Liver (tissue), 9 donors: ENCODE results near the gene APEX1. TPM values are rescaled to one million over a fixed set of nuclear protein-coding genes. Genes with fewer than 3 reads are reported as not detected.

ENCODE experiments used
- DNase-seq: peaks from one replicate; pipeline ENCODE4 v3.0.0-alpha.2; 2017; ENCODE audit warnings: low spot score
- H3K27ac ChIP-seq, 2 donors: one replicate each; pipeline ENCODE4 v1.7.0; 2013; ENCODE audit warnings: inconsistent platforms in 2 of 2, low read length in 2 of 2, control low read depth in 1 of 2, low read depth in 1 of 2, mild to moderate bottlenecking in 1 of 2
- H3K27me3 ChIP-seq, 4 donors: one replicate each; pipeline versions ENCODE4 v1.6.1 to v1.7.0; 2013; ENCODE audit warnings: low read length in 3 of 4, inconsistent platforms in 1 of 4, mild to moderate bottlenecking in 1 of 4, moderate library complexity in 1 of 4; ENCODE audit not compliant: control insufficient read depth in 4 of 4, insufficient read depth in 4 of 4
- H3K36me3 ChIP-seq, 4 donors: one replicate each; pipeline versions ENCODE4 v1.6.1 to v1.7.0; 2013; ENCODE audit warnings: low read length in 3 of 4, mild to moderate bottlenecking in 3 of 4, low read depth in 1 of 4, moderate library complexity in 1 of 4; ENCODE audit not compliant: control insufficient read depth in 4 of 4, insufficient read depth in 3 of 4
- H3K4me1 ChIP-seq, 4 donors: one replicate each; pipeline versions ENCODE4 v1.6.1 to v1.7.0; 2013; ENCODE audit warnings: low read length in 3 of 4, mild to moderate bottlenecking in 3 of 4, moderate library complexity in 1 of 4; ENCODE audit not compliant: control insufficient read depth in 4 of 4, insufficient read depth in 4 of 4
- H3K4me3 ChIP-seq, 3 donors: one replicate each; pipeline versions ENCODE4 v1.6.1 to v1.7.0; 2013; ENCODE audit warnings: low read length in 3 of 3, control low read depth in 1 of 3, low read depth in 1 of 3, mild to moderate bottlenecking in 1 of 3
- H3K9ac ChIP-seq, 2 donors: one replicate each; pipeline ENCODE4 v1.7.0; 2013; ENCODE audit warnings: low read length in 2 of 2, mild to moderate bottlenecking in 2 of 2, moderate library complexity in 2 of 2, control low read depth in 1 of 2, low read depth in 1 of 2
- H3K9me3 ChIP-seq, 4 donors: one replicate each; pipeline versions ENCODE4 v1.6.1 to v1.7.0; 2013; ENCODE audit warnings: low read length in 3 of 4; ENCODE audit not compliant: control insufficient read depth in 4 of 4
- CTCF ChIP-seq: fragments of 150-350 bp; IDR thresholded peaks from 2 replicates; pipeline ENCODE4 v1.5.1; 2017; ENCODE audit warnings: improper control_type of control experiment, low read depth, low read length; ENCODE audit not compliant: missing input control
- FOXA1 ChIP-seq: IDR thresholded peaks from 2 replicates; pipeline ENCODE4 v1.6.1; 2016; ENCODE audit warnings: antibody characterized with exemption
- FOXA2 ChIP-seq: IDR thresholded peaks from 2 replicates; pipeline ENCODE4 v1.6.1; 2016; ENCODE audit warnings: antibody characterized with exemption
- HNF4A ChIP-seq, 2 donors: conservative IDR thresholded peaks; 2 replicates each; pipeline ENCODE4 v1.6.1; 2016; ENCODE audit warnings: antibody characterized with exemption in 2 of 2, mild to moderate bottlenecking in 2 of 2
- JUND ChIP-seq, 2 donors: IDR thresholded peaks; 2 replicates each; pipeline ENCODE4 v1.6.1; 2016; ENCODE audit warnings: antibody characterized with exemption in 2 of 2
- NR2F2 ChIP-seq: IDR thresholded peaks from 2 replicates; pipeline ENCODE4 v1.6.1; 2016; ENCODE audit warnings: antibody characterized with exemption
- RAD21 ChIP-seq, 2 donors: IDR thresholded peaks; 2 replicates each; pipeline ENCODE4 v1.6.1; 2016; ENCODE audit warnings: antibody characterized with exemption in 2 of 2, mild to moderate bottlenecking in 2 of 2
- REST ChIP-seq: IDR thresholded peaks from 2 replicates; pipeline ENCODE4 v1.6.1; 2016; ENCODE audit warnings: antibody characterized with exemption, mild to moderate bottlenecking
- SP1 ChIP-seq: IDR thresholded peaks from 2 replicates; pipeline ENCODE4 v1.6.1; 2018; ENCODE audit warnings: antibody characterized with exemption, mild to moderate bottlenecking
- TAF1 ChIP-seq: conservative IDR thresholded peaks from 2 replicates; pipeline ENCODE4 v1.6.1; 2016; ENCODE audit warnings: antibody characterized with exemption, mild to moderate bottlenecking
- WGBS: extraction: QIAGEN DNeasy Blood & Tissue Kit; methylation state at CpG from one replicate; pipeline ENCODE4 v1.1.7; 2013; 5-methylcytosine and 5-hydroxymethylcytosine counted together
- polyA plus RNA-seq, 2 donors: library from polyadenylated mRNA; stranded (reverse) in 1 of 2; unstranded in 1 of 2; fragments of 200-250 nt in 1 of 2; fragments of >200 nt in 1 of 2; fragmentation: Nextera tagmentation in 1 of 2; extraction: Ambion mirVana in 1 of 2; gene quantifications; one replicate each; pipeline versions ENCODE4 v1.2.1 to v1.2.3, GENCODE V29; 2013 to 2015
- total RNA-seq, 2 donors: library from RNA; depleted of rRNA; stranded (reverse); fragments of >200 nt; gene quantifications; one replicate each; pipeline ENCODE4 v1.2.3, GENCODE V29; 2014
- TF ChIP-seq, protein P1 (sequence below): IDR thresholded peaks from 2 replicates; pipeline ENCODE4 v1.6.1; 2016; ENCODE audit warnings: antibody characterized with exemption
- TF ChIP-seq, protein P2 (sequence below): IDR thresholded peaks from 2 replicates; pipeline ENCODE4 v1.6.1; 2016; ENCODE audit warnings: antibody characterized with exemption
- donor health status: healthy.
- donor health status: healthy.
- donor health status: healthy.
- donor health status: healthy.
- donor health status: healthy.

APEX1 gene
- total and polyA plus RNA-seq, 4 donors, result 32.4 to 64.5 (median 46.7) TPM

- no peak overlapping the region for H3K9ac ChIP-seq
- H3K4me3 ChIP-seq, result no peak overlapping the region
- no peak for DNase-seq
- WGBS, result 96% methylated on average over 2 of the region's 2 CpGs
- peaks cover 3 to 35% (median 29%) of the 10 kb centered on the region in 4 donors for H3K36me3 ChIP-seq
- no peaks in the 10 kb centered on the region for H3K9me3 ChIP-seq
- H3K27ac ChIP-seq, result no peak overlapping the region
- peaks cover 0 to 12% (median 4%) of the 10 kb centered on the region in 4 donors for H3K4me1 ChIP-seq
- H3K27me3 ChIP-seq, result no peaks in the 10 kb centered on the region
- no peak for TF ChIP-seq NR2F2
These were observed 23.9 kb downstream of the APEX1 start for GRCh38 chr14:20478894-20479293.

DNA sequence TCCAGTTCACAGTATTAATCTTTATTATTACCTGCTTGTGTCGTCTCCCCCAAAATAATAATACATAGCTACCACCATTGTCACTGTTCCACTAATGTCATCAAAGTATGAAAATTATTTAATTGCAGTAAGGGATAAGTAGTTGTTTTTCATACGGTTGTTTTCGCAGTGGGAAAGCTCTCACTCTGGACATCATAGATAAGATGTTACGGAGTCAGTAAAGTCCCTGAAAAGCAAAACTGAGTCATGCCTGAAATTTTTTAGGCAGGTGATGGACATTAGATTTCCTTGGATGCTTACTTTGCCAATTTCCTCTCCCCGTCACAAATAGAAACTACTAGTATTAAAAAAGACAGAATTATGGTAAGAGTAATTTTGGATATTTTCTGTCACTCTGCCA lies 27.4 kb downstream of the APEX1 start:
- H3K36me3 ChIP-seq, result peaks cover 0 to 7% (median 3%) of the 10 kb centered on the region in 4 donors
- H3K9me3 ChIP-seq, result no peaks in the 10 kb centered on the region
- H3K4me3 ChIP-seq, result no peak overlapping the region
- WGBS, result 89% methylated on average over 5 of the region's 5 CpGs
- no peak for DNase-seq
- peaks cover 0 to 3% (median 1%) of the 10 kb centered on the region in 4 donors for H3K4me1 ChIP-seq
- no peak overlapping the region for H3K9ac ChIP-seq
- TF ChIP-seq FOXA2, result no peak
- no peak for TF ChIP-seq FOXA1
- H3K27ac ChIP-seq, result no peak overlapping the region
- peaks cover 0 to 2% (median 0%) of the 10 kb centered on the region in 4 donors for H3K27me3 ChIP-seq

GRCh38 chr14:20485900-20486299 lies 30.9 kb downstream of the APEX1 start:
- DNase-seq, result no peak

More at GRCh38 chr14:20485900-20486299, 30.9 kb downstream of the APEX1 start:
- no peak overlapping the region for H3K27ac ChIP-seq
- no peak overlapping the region for H3K9ac ChIP-seq
- H3K36me3 ChIP-seq, result no peaks in the 10 kb centered on the region
- peaks cover 0 to 2% (median 0%) of the 10 kb centered on the region in 4 donors for H3K27me3 ChIP-seq
- TF ChIP-seq HNF4A (conservative IDR thresholded peaks at IDR 0.05) (no peak), SP1 (no peak), TAF1 (no peak), NR2F2 (no peak), CTCF (no peak), RAD21 (IDR thresholded peaks at IDR 0.05) (no peak), REST (no peak), JUND (IDR thresholded peaks at IDR 0.05) (no peak)
- TF ChIP-seq, protein P1, sequence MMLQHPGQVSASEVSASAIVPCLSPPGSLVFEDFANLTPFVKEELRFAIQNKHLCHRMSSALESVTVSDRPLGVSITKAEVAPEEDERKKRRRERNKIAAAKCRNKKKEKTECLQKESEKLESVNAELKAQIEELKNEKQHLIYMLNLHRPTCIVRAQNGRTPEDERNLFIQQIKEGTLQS, result no peak
- TF ChIP-seq, protein P2, sequence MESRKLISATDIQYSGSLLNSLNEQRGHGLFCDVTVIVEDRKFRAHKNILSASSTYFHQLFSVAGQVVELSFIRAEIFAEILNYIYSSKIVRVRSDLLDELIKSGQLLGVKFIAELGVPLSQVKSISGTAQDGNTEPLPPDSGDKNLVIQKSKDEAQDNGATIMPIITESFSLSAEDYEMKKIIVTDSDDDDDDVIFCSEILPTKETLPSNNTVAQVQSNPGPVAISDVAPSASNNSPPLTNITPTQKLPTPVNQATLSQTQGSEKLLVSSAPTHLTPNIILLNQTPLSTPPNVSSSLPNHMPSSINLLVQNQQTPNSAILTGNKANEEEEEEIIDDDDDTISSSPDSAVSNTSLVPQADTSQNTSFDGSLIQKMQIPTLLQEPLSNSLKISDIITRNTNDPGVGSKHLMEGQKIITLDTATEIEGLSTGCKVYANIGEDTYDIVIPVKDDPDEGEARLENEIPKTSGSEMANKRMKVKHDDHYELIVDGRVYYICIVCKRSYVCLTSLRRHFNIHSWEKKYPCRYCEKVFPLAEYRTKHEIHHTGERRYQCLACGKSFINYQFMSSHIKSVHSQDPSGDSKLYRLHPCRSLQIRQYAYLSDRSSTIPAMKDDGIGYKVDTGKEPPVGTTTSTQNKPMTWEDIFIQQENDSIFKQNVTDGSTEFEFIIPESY, result no peak
- 54% methylated on average over 7 of the region's 7 CpGs for WGBS
- H3K4me3 ChIP-seq, result no peak overlapping the region
- H3K4me1 ChIP-seq, result peaks cover 0 to 3% (median 0%) of the 10 kb centered on the region in 4 donors
- H3K9me3 ChIP-seq, result no peaks in the 10 kb centered on the region
